Nephron progenitor cell (in vitro differentiated cells): Measurements from ENCODE around the gene SERPINA7.
"Not testable (repeated sequence)": the region's sequence is repeated elsewhere in the genome, so short reads cannot be mapped to it uniquely, and the experiment has no call there.

Source experiments
- DNase-seq: peaks from one replicate; pipeline ENCODE4 v3.0.0; 2021
- H3K27ac Mint-ChIP-seq: 2 replicates; pipeline ENCODE4 v1.8.0; 2021; ENCODE audit warnings: mild to moderate bottlenecking, moderate library complexity, mixed read lengths
- H3K27me3 Mint-ChIP-seq: 2 replicates; pipeline ENCODE4 v1.8.0; 2021; ENCODE audit warnings: mild to moderate bottlenecking, low read depth, mixed read lengths; ENCODE audit not compliant: poor library complexity
- H3K36me3 Mint-ChIP-seq: 2 replicates; pipeline ENCODE4 v1.8.0; 2021; ENCODE audit warnings: low read depth, mixed read lengths
- H3K4me1 Mint-ChIP-seq: 2 replicates; pipeline ENCODE4 v1.8.0; 2021; ENCODE audit warnings: mixed read lengths
- H3K4me3 Mint-ChIP-seq: 2 replicates; pipeline ENCODE4 v1.8.0; 2021; ENCODE audit warnings: mild to moderate bottlenecking, moderate library complexity, mixed read lengths
- H3K9me3 Mint-ChIP-seq: 2 replicates; pipeline ENCODE4 v1.8.0; 2021; ENCODE audit warnings: mild to moderate bottlenecking, moderate library complexity, mixed read lengths
- TF ChIP-seq, protein P1 (sequence below): fragments of 200-600 bp; sonication (generic); IDR thresholded peaks from 2 replicates; pipeline ENCODE4 v1.5.0; 2021; ENCODE audit warnings: antibody characterized with exemption

The SERPINA7 gene

DNA sequence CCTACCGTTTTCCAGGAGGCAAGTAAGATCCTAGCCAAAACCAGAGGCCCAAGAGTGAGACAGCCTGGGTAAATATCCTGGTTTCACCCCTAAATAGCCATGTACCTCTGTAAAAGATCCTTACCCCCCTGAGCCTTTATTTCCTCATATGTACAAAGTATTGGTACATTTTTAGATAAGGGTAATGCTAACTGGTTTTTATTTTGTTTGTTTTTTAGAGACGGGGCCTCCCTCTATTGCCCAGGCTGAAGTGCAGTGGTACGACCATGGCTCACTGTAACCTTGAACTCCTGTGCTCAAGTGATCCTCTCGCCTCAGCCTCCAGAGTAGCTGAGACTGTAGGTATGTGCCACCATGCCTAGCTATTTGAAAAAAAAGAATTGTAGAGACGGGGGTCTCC lies 29.4 kb downstream of the SERPINA7 start:
- TF ChIP-seq, protein P1, sequence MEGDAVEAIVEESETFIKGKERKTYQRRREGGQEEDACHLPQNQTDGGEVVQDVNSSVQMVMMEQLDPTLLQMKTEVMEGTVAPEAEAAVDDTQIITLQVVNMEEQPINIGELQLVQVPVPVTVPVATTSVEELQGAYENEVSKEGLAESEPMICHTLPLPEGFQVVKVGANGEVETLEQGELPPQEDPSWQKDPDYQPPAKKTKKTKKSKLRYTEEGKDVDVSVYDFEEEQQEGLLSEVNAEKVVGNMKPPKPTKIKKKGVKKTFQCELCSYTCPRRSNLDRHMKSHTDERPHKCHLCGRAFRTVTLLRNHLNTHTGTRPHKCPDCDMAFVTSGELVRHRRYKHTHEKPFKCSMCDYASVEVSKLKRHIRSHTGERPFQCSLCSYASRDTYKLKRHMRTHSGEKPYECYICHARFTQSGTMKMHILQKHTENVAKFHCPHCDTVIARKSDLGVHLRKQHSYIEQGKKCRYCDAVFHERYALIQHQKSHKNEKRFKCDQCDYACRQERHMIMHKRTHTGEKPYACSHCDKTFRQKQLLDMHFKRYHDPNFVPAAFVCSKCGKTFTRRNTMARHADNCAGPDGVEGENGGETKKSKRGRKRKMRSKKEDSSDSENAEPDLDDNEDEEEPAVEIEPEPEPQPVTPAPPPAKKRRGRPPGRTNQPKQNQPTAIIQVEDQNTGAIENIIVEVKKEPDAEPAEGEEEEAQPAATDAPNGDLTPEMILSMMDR: no peak
- Mint-ChIP-seq H3K36me3 (no peaks in the 10 kb centered on the region), H3K27ac (no peak overlapping the region), H3K4me1 (no peaks in the 10 kb centered on the region), H3K9me3 (peaks cover 45% of the 10 kb centered on the region), H3K4me3 (no peak overlapping the region), H3K27me3 (peaks cover 5% of the 10 kb centered on the region)
- DNase-seq: no peak

- Mint-ChIP-seq H3K4me3 (no peak overlapping the region), H3K36me3 (no peaks in the 10 kb centered on the region), H3K27ac (no peak overlapping the region), H3K27me3 (peaks cover 5% of the 10 kb centered on the region), H3K4me1 (no peaks in the 10 kb centered on the region), H3K9me3 (peaks cover 44% of the 10 kb centered on the region)
- no peak for DNase-seq
- TF ChIP-seq, protein P1: no peak
Observed at GRCh38 chrX:106007815-106008214, 30.7 kb downstream of the SERPINA7 start.

GRCh38 chrX:106005684-106006083 lies 32.8 kb downstream of the SERPINA7 start:
- no peak overlapping the region for H3K4me3 Mint-ChIP-seq
- no peaks in the 10 kb centered on the region for H3K4me1 Mint-ChIP-seq
- peaks cover 36% of the 10 kb centered on the region for H3K9me3 Mint-ChIP-seq
- peaks cover 5% of the 10 kb centered on the region for H3K27me3 Mint-ChIP-seq
- H3K27ac Mint-ChIP-seq: no peak overlapping the region
- TF ChIP-seq, protein P1: no peak
- DNase-seq: no peak
- no peaks in the 10 kb centered on the region for H3K36me3 Mint-ChIP-seq

GRCh38 chrX:106000609-106001008 lies 37.9 kb downstream of the SERPINA7 start:
- H3K4me3 Mint-ChIP-seq, H3K27me3 Mint-ChIP-seq: not testable (repeated sequence)
- H3K9me3 Mint-ChIP-seq: peaks cover 37% of the 10 kb centered on the region

GRCh38 chrX:106000203-106000602 lies 38.3 kb downstream of the SERPINA7 start:
- TF ChIP-seq, protein P1: no peak
- no peak overlapping the region for H3K27ac Mint-ChIP-seq
- H3K9me3 Mint-ChIP-seq: peaks cover 40% of the 10 kb centered on the region
- H3K36me3 Mint-ChIP-seq: no peaks in the 10 kb centered on the region
- H3K4me1 Mint-ChIP-seq: no peaks in the 10 kb centered on the region
- no peak for DNase-seq
- H3K4me3 Mint-ChIP-seq: no peak overlapping the region
- H3K27me3 Mint-ChIP-seq: peaks cover 5% of the 10 kb centered on the region

More at GRCh38 chrX:106000609-106001008, 37.9 kb downstream of the SERPINA7 start:
- not testable (repeated sequence) for H3K36me3 Mint-ChIP-seq, DNase-seq, H3K27ac Mint-ChIP-seq, H3K4me1 Mint-ChIP-seq

- no peak for DNase-seq
- no peaks in the 10 kb centered on the region for H3K36me3 Mint-ChIP-seq
- peaks cover 39% of the 10 kb centered on the region for H3K9me3 Mint-ChIP-seq
- H3K4me1 Mint-ChIP-seq: no peaks in the 10 kb centered on the region
- H3K27ac Mint-ChIP-seq: no peak overlapping the region
- TF ChIP-seq, protein P1: no peak
- peaks cover under 1% of the 10 kb centered on the region for H3K27me3 Mint-ChIP-seq
- no peak overlapping the region for H3K4me3 Mint-ChIP-seq
Observed at GRCh38 chrX:105999294-105999693, 39.2 kb downstream of the SERPINA7 start.

DNA sequence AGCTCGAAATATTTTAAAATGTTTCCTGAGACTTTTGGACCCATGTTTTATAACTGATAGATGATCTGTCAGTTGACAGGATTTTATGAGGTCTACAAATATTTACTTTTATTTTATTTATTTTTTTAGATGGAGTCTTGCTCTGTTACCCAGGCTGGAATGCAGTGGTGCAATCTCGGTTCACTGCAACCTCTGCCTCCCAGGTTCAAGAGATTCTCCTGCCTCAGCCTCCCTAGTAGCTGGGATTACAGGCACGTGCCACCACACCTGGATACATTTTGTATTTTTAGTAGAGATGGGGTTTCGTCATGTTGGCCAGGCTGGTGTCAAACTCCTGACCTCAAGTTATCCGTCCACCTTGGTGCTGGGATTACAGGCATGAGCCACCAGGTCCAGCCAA lies 50.0 kb downstream of the SERPINA7 start:
- H3K4me1 Mint-ChIP-seq: not testable (repeated sequence)

More for the DNA sequence above, 50.0 kb downstream of the SERPINA7 start:
- not testable (repeated sequence) for H3K36me3 Mint-ChIP-seq, H3K4me3 Mint-ChIP-seq, H3K27me3 Mint-ChIP-seq, DNase-seq, H3K27ac Mint-ChIP-seq
- peaks cover 34% of the 10 kb centered on the region for H3K9me3 Mint-ChIP-seq
